C1 segment of cervical spinal cord (tissue), 14 donors: Measurements from ENCODE around the gene TBC1D17.
"Not testable (repeated sequence)": the region's sequence is repeated elsewhere in the genome, so short reads cannot be mapped to it uniquely, and the experiment has no call there.

Experiments
- DNase-seq, 14 donors: peaks; one replicate each; lab custom pipeline; 2025; lab: John Stamatoyannopoulos, UW

TBC1D17 gene

DNA sequence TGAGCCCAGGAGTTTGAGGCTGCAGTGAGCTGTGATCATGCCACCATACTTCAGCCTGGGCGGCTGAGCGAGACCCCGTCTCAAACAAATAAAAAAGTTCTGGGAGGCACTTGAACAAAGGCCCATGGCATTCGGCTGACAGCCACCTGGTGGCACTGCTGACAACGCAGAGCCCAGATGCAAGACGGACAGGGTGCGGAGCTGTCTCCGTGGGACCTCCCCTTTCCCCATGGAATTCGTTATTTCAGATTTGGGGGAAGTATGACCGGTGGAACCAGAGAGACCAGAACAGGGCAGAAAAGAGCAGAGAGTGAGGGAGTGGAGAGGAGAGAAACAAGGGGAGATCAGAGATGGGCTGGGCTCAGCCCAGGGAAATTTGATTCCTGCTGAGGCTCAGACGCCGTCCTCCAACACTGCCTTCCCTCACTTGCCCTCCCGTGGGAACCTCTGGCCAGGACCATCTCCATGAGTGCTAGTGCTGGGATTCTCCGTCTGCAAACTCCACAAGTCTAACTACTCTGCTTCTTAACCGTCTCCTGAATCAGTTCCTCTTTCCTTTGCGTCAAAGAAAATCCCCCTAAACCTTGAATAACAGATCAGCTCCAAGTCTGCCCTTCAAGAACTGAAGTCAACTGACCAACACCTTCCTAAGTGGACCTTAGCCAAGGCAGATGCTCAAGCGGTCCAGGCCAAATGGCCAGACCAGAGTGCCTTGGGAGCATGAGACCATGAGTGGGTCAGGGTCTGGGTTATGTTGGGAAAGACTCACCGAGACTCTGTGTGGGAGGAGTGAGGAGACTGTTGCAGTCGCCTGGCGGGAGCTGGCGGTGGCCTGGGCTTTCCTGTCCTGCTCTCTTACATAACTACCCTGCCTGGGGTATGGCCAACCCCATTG is 39.6 kb downstream of the TBC1D17 start:
- peak in 3 of 14 donors; percentile 5 to 33 (median 9) for DNase-seq

DNA sequence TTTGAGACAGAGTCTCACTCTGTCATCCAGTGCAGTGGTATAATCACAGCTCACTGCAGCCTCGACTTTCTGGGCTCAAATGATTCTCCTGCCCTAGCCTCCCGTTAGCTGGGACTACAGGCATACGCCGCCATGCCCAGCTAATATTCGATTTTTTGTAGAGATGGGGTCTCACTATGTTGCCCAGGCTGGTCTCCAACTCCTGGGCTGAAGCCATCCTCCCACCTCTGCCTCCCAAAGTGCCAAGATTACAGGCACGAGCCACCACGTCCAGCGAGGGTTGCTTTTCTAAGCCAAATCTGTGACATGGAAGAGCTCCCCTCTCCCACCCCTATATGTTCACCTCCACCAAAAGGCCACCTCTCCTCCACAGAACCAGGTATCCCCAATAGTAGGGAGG is 40.6 kb downstream of the TBC1D17 start:
- DNase-seq = no peak

DNA sequence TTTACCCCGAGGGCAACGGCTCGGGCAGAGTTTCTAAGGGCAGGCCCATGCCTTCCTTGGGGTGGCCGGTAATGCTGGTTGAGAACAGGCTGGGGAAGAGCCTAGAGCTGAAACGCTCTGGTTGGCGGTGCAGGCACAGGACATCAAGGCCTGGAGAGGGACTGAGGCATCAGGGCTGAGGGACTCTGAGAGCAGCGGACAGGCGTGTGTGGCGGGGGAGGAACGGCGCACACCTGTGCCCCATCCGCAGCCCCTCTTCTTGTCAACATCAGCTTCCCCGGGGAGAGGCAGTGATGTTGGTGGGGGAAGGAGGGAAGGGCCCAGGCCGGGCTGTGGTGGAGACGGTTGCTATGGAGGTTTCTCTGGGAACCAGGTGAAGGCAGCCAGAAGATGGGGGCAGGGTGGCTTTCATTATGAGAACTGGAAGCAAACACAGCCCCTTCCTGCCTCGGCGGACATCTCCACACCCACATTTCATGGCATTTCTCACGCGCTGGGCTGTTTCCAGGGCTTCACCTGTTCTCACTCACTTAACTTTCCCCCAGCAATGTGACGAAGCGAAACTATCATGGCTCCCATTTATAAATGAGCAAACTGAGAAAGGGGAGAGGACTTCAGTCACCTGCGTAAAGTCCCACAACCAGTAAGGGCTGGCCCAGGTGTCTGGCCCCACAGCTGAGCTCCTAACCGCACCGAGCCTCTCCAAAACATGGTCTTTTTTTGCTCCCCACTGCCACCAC is 43.3 kb downstream of the TBC1D17 start:
- DNase-seq = no peak

DNA sequence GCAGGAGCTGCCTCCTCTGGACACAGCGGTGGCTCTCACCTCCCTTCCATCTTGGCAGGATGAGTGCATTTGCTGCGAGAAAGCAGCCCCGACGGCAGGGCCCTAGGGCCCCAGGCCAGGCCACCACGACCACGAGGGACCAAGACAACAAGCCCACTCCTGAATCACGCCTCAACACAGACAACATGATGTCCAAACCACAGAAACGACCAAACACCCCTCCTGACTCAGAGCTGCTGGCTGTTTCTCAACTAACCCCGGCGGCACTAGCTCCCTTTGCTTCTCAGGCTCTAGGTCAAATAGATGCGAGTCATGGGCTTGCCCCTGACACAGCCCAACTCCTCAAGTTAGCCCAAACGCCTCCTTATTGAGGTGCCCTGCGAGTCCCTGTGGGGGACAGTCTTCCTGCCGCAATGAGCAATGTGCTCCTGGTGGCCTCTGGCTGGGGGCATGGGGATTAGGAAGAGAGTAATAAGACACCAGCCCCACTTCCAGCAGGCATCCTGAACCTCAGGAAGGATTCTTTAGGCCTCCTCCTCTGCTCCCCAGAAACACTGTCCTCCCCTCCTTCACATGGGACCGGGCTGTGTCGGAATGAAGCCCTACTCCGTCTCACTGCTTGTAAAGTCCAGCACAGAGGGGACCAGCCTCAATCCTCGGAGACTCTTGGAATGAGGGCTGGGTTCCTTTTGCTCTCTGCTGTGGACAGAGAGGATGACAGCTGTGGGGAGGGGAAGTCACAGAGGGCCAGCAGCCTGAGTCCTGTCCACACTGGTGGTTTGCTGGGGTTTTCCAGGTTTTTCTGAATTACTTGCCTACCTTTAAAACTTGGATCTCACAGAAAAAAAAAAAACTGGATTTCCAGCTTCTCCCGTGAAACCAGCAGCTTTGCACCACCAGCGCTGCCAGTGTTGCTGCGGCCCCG is 44.6 kb downstream of the TBC1D17 start:
- DNase-seq = peak in 1 of 14 donors; percentile 31

DNA sequence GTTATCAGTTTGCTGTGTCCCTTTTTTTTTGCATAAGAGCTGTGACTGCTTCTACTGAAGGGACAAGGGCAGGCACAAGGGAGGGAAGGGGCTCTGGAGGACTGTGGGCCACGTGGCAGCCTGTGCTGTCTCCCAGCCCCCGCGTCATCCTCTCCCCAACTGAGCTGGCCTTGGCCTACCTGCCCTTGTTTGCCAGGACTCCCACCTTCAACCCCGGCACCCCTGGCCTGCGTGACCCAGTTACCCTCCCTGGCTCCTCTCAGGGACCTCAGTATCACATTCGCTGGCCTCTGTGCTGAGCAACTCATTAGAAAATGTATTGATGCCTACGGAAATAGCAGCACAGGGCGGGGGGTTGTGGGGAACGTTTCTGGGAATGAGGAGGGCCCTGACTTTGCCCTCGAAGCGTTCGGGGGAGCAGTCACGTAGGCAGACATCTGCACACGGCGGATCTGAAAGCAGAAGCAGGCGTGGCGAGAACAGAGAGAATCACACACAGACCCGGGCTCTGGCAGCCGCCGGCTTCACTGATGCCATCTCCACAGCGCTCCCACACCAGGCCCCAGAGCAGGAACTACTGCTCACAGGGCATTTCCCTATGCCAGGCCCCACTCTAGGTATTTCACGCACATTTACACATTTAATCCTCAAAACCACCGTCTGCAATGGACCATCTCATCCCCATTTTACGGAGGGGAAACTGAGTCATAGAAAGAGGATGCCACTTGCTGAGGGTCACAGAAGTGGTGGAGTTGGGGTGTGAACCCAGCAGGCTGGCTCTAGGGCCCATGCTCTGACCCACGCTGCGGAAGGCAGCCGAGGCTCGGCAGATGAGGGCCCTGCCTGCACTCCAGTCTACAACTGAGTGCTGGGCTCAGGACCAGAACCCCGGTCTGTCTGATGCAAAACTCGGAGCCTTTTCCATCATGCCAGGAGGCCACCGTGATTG is 45.8 kb downstream of the TBC1D17 start:
- DNase-seq = peak in 1 of 14 donors; percentile 51

DNA sequence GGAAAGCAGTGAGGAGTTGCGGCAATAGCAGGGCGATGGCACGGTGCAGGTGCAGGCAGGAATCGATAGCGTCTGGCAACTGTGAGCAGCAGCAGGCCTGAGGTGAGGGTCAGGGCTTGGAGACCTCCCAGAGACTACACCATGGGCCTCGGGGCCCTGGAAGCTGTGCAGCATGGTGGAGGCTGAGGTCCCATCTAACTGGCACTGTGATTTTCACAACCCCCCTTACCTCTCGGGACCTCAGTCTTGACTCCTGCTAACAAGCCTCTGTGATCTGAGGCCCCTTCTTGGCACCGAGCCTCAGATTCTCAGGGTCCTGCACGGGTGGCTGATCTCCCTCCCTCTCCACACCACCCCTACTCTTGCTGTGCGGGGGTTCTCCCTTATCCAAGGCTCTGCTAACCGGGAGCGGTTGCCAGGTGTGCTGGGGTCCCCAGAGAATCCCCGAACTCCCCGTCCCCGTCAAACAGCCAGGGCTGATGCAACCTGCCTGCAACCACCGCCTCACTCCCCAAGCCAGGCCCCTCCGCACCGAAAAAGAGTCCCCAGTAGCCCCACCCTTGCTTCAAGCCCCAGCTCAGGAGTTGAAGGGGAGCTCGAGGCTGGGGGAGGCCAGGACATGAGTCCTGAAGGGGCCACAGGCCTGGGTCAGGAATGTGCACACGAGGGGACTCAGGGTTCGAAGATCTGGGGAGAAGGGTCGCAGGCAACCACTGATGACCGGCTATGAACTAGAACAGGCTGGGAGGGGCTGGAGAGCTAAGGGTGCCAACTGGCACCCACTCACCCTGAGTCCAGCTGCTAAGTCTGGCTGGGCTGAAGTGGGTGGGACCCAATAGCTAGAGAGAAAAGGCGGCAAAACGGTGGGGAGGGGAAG is 46.7 kb downstream of the TBC1D17 start:
- DNase-seq = no peak

DNA sequence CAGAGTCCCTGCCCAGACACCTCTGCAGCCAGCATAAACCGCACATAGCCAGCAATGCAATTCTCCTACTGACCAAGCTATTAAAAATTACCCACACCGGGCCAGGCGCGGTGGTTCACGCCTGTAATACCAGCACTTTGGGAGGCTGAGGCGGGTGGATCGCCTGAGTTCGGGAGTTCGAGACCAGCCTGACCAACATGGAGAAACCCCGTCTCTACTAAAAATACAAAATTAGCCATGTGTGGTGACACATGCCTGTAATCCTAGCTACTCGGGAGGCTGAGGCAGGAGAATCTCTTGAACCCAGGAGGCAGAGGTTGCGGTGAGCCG is 47.3 kb downstream of the TBC1D17 start:
- DNase-seq = not testable (repeated sequence)

DNA sequence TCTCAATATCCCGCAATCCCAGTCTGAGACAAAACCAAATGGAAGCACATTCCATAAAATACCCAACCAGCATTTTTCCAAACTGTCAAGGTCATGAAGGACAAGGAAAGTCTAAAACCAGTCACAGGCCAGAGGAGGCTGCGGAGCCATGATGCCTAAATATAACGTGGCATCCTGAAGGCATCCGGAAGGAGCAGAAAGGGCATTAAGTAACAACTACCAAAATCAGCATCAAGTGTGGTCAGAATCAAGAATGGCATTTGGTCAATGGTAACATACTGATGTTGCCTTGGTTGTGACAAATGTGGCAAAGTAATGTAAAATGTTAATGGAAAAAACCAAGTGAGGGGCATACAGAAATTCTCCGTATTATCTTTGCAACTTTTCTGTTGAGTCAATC is 48.0 kb downstream of the TBC1D17 start:
- no peak for DNase-seq

DNA sequence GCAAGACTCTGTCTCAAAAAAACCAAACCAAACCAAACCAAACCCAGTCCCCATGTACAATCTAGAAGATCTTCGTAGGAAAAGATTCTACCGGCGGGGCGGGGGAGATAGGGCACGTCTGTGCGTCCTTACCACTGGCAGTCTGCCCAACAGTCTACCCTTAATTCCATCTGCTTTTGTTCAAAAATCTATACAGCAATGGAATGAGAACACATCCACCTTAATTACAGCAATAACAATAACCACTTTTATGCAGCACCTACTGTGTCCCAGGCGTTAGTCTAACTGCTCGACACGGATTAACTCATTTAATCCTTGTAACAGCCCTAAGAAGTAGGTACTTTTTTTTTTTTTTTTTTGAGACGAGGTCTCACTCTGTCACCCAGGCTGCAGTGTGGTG is 49.0 kb downstream of the TBC1D17 start:
- no peak for DNase-seq

DNA sequence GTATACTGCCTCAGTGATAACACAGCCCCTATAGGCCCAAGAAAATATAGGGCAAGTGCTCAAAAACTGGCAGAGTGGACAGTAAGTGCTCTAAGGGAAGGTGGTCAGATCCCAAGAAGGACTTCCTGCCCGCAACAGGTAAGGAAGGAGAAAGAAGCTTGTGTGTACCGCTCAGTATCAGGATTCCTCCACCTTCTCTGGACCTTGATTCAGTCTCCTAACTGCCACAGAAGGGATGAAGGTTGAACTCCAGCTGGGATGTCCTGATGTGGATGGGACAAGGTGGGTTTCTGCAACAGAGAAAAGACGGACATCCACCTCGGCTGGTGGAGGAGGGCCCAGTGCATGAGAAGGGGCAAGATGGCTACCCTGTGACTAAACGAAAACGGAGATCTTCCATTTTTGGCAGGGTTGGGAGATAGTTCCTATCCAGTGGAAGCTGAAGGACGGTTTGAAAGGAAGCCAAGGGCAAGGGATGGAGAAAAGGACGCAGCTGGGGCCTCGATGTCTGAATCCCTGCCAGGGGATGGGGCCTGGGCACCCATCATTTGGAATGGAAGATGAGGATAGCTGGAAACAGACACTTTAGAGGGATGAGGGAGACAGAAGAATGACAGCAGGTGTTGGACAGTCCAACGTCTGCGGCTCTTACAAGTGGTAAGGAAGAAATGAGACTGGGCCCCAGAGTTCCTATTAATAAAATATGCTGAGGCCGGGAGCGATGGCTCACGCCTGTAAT is 50.2 kb downstream of the TBC1D17 start:
- DNase-seq = no peak

DNA sequence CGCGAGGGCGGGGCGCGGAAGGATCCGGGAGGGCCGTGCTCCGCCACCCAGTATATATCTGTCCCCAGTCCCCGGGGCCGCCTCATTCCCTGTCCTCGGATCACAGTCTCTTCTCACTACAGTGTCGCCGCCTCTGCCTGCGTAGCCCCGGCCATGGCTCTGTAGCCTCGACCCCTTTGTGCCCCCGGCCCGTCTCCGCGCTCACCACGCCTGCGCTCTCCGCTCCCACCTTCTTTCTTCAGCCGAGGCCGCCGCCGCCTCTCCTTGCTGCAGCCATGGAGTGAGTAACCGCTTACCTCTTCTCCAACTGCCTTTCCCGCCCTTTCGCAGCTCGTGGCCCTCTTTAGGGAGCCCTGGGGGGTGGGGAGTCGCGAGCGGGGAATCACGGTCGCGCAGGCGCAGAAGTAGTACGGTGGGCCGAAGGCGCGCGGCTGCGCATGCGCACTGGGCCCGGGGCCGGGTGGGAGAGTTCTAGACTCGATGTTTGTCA is 51.7 kb downstream of the TBC1D17 start, which contains the start of the genes ATF5 and NUP62:
ATF5 (plus strand) TSS at position 85 of the 490 bp plus-strand sequence. CDS start 1,646 bp downstream, outside the sequence.
NUP62 (minus strand) TSS at position 384 of the 490 bp plus-strand sequence. CDS start 19,697 bp downstream, outside the sequence.
- peak; percentile 29 to 98 (median 89) for DNase-seq

DNA sequence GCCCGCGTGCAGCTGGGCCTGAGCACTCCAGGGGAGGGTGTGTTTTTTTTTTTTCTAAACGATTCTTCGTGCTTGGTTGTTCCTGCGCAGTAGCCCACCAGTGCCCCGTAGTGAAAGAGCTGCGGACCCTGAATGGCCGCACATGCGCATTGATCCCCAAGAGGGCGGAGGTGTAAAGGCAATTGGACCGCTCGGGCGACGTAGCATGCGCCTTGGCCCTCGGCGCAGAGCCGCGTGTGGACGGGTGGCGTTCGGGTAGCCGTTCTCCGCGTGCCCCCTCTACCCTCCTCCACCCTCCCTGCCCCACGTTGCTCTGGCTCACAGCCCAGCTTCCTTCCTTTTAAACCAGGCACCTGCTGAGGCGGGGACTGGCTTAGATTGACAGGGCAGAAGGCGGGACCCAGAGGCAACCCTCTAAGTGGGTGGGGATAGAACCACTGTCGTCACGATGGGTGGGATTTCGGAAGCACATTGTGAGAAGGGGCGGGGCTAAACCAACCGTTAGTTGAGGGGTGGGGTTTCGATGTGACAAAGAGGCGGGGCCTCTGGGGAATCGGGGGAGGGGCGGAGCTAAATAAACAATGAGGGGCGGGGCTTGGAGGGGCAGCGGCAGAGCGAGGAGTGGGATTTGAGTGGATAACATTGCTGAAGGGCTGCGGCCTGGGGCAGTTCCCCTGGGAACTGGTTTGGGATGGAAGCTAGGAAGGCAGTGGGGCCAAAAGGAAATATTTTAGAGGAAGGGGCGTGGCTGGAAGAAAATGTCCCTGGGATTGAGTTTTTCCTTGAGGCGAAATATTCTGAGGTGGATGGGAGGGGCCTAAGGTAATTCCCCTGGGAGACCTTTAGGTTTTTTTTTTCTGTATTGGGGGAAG is 52.3 kb downstream of the TBC1D17 start:
- DNase-seq = peak; percentile 29 to 99 (median 93)

DNA sequence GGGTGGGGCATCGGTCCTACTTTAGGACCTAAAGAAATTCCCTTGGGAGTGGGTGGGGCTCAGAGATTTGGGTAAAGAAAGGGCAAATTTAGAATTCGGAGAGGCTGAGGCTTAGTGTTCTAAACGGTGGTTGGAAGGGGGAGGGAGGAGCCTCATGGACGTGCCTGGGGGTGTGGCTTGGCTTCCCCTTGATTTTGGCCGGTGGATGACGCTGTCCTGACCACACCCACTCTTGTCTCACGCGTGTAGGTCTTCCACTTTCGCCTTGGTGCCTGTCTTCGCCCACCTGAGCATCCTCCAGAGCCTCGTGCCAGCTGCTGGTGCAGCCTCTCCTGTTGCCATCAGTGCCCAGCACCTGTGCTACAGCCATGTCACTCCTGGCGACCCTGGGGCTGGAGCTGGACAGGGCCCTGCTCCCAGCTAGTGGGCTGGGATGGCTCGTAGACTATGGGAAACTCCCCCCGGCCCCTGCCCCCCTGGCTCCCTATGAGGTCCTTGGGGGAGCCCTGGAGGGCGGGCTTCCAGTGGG is 53.0 kb downstream of the TBC1D17 start:
- peak in 1 of 14 donors; percentile 22 for DNase-seq

DNA sequence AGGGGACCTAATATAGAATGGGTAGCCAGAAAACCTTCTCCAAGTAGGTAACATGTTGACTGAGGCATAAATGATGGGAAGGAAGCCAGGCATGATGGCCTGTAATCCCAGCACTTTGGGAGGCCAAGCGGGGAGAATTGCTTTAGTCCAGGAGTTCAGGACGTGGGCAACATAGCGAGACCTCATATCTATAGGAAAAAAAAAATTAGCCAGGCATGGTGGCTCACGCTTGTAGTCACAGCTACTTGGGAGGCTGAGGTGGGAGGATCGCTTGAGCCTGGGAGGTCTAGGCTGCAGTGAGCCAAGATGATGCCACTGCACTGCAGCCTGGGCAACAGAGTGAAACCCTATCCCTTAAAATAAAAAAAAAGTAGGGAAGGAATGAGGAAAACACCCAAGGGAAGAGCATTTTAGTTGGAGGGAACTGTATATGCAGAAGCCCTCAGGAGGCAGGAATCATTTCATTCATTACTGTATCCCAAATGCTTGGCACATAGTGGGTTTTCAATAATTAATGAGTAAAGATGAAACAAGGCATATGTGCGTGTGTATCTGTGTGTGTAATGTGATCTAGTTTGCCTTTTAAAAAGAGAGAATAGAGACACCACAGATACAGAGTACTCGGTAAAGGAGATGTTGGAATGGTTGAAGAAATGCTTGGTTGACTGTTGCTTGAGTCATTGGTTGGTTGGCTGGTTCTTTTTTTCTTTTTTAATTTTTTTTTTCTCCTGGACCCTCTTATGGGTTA is 54.0 kb downstream of the TBC1D17 start:
- no peak for DNase-seq

DNA sequence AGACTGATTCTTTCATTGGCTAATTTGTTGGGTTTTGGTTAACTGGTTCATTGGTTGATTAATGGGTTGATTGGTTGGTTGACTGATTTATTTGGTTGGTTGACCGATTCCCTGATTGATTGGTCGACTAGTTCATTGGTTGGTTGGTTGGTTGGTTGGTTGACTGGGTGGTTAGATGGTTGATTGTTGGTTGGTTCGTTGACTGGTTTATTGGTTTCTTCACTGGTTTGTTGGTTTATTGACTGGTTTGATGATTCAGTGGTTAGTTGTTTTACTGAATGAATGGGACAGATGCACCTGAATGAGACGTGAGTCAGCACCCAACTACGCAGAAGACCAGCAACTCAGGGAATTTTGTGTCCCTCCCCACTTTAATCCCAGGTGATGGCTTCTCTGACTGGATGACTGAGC is 54.5 kb downstream of the TBC1D17 start:
- DNase-seq = no peak

DNA sequence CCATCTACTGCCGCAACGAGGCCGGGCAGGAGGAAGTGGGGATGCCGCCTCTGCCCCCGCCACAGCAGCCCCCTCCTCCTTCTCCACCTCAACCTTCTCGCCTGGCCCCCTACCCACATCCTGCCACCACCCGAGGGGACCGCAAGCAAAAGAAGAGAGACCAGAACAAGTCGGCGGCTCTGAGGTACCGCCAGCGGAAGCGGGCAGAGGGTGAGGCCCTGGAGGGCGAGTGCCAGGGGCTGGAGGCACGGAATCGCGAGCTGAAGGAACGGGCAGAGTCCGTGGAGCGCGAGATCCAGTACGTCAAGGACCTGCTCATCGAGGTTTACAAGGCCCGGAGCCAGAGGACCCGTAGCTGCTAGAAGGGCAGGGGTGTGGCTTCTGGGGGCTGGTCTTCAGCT is 55.2 kb downstream of the TBC1D17 start:
- DNase-seq = no peak
